Caki2 (cell line): ENCODE results near the gene EPAS1. TPM values are rescaled to one million over a fixed set of nuclear protein-coding genes. Genes with fewer than 3 reads are reported as not detected.
"Not testable (repeated sequence)": the region's sequence is repeated elsewhere in the genome, so short reads cannot be mapped to it uniquely, and the experiment has no call there.

Source experiments
- DNase-seq: peaks from one replicate; pipeline ENCODE4 v3.0.0-alpha.2; 2015; ENCODE audit warnings: low read depth
- in situ Hi-C: cut with HindIII; loops from 2 replicates; pipeline ENCODE4 v1.10.0; 2016; ENCODE audit warnings: low sequenced_read_pairs, low pct_unique_long_range_greater_than_20kb, mixed read lengths
- total RNA-seq: library from RNA; depleted of rRNA; stranded (reverse); fragments of >200 nt; shearing (Covaris generic); gene quantifications from 2 replicates; pipeline ENCODE4 v1.2.3, GENCODE V29; 2014; ENCODE audit warnings: low replicate concordance

The EPAS1 gene
- total RNA-seq, 1 experiment from 2014 or later: 3.7 TPM

DNA sequence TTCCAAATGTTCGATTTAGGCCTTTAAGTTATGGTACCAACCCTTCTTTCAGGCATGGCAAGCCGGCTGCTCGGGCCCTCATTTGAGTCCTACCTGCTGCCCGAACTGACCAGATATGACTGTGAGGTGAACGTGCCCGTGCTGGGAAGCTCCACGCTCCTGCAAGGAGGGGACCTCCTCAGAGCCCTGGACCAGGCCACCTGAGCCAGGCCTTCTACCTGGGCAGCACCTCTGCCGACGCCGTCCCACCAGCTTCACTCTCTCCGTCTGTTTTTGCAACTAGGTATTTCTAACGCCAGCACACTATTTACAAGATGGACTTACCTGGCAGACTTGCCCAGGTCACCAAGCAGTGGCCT, 87.2 kb downstream of the EPAS1 start:
- in situ Hi-C loops: no loop called here
- DNase-seq: no peak

DNA sequence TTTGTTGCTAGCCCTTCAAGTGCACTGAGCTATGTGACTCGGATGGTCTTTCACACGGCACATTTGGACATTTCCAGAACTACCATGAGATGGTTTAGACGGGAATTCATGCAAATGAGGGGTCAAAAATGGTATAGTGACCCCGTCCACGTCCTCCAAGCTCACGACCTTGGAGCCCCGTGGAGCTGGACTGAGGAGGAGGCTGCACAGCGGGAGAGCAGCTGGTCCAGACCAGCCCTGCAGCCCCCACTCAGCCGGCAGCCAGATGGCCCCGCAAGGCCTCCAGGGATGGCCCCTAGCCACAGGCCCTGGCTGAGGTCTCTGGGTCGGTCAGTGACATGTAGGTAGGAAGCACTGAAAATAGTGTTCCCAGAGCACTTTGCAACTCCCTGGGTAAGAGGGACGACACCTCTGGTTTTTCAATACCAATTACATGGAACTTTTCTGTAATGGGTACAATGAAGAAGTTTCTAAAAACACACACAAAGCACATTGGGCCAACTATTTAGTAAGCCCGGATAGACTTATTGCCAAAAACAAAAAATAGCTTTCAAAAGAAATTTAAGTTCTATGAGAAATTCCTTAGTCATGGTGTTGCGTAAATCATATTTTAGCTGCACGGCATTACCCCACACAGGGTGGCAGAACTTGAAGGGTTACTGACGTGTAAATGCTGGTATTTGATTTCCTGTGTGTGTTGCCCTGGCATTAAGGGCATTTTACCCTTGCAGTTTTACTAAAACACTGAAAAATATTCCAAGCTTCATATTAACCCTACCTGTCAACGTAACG, 88.8 kb downstream of the EPAS1 start:
- no peak for DNase-seq
- in situ Hi-C loops: no loop called here

- no peak for DNase-seq
- in situ Hi-C loops: no loop called here
These were observed 89.6 kb downstream of the EPAS1 start for GRCh38 chr2:46386763-46387162.

- DNase-seq: no peak
- in situ Hi-C loops: no loop called here
These were observed 90.1 kb downstream of the EPAS1 start for GRCh38 chr2:46387292-46387691.

DNA sequence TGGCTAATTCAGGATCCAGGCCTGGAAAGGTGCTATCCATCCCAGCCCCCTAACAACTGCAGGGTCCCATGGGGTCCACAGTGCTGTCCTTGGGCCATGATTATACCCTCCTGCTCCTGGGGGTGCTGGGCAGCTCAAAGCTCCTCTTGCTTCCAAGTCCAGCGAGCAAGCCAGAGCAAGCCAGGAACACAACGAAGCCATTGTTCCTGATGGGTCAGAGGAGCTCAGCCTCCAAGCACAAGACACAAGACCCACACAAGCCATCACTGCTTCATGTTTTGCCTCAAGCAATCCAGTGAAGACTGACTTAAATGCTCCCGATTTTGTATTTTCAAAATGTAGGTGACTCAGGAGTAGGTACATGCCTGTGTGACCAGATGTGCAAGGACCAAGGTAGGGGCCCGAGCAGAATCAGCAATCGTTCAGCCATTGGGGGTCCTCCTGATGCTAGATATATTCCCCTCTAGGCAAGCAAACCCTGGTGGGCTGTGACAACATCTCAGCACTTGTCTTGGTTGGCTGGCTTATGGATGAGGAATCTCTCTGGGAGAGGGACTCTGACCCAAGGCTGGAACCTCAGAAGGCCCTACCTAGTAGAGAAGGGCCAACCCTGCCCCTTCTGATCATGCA, 90.8 kb downstream of the EPAS1 start:
- DNase-seq: no peak
- in situ Hi-C loops: no loop called here

GRCh38 chr2:46388881-46389280, 91.7 kb downstream of the EPAS1 start:
- in situ Hi-C loops: no loop called here

GRCh38 chr2:46389417-46389916, 92.3 kb downstream of the EPAS1 start:
- in situ Hi-C loops: no loop called here
- DNase-seq: no peak

More at GRCh38 chr2:46388881-46389280, 91.7 kb downstream of the EPAS1 start:
- DNase-seq: no peak

GRCh38 chr2:46390036-46390435, 92.8 kb downstream of the EPAS1 start:
- DNase-seq: no peak
- in situ Hi-C loops: no loop called here

- no peak for DNase-seq
- in situ Hi-C loops: no loop called here
These were observed 93.7 kb downstream of the EPAS1 start for GRCh38 chr2:46390901-46391395.

DNA sequence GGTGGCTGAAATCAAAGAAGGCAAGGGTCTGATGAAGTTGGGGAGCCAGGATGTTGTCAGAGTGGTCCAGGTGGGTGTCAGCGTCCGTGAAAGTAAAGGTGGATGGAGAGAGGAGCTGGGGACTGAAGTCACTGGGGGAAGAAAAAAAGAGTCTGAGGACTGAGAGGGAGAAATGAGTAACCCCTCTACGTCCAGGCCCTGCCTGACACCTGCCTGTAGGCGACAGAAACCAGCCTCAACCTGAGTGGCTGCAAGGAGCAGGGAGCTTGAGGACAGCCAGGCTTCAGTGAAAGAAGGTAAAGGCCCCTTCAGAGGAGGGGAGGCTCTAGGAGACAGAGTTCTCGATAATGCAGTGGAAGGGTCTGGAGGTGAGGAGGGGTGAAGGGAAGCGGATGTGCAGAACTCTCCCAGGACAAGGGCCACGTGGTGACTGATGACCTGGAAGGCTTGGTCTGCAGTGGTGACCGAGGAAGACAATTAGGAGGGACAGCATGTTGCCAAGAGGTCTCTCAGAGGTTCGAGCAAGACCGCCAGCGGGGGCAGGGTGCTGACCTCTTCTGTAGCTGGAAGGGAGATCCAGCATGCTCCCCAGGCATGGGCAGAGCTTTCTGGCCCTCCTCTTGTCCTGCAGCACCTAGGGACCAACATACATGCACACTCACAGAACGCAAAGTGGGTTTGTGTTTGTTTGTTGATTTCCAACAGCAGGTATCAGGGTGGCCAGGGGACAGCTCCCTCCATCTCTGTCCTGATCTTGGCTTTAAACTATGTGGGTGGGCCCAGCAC, 95.5 kb downstream of the EPAS1 start:
- in situ Hi-C loops: no loop called here
- no peak for DNase-seq

GRCh38 chr2:46393347-46393820, 96.2 kb downstream of the EPAS1 start:
- DNase-seq: no peak
- in situ Hi-C loops: no loop called here

- in situ Hi-C loops: no loop called here
These were observed 96.7 kb downstream of the EPAS1 start for GRCh38 chr2:46393865-46394264.

GRCh38 chr2:46394649-46395510, 97.7 kb downstream of the EPAS1 start:
- in situ Hi-C loops: no loop called here
- DNase-seq: no peak

More at GRCh38 chr2:46393865-46394264, 96.7 kb downstream of the EPAS1 start:
- DNase-seq: no peak

DNA sequence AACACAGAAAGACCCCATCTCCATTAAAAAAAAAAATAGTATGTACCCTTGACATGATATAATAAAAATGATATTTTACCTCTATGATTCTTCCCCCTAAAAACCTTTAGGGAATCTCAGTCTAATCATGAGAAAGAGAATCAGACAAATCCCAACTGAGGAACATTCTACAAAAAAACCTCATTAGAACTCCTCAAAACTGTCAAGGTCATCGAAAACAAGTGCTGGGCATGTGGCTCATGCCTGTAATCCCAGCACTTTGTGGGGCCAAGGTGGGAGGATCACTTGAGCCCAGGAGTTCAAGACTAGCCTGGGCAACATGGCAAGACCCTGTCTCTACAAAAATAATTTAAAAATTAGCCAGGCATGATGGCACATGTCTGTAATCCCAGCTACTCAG, 98.5 kb downstream of the EPAS1 start:
- DNase-seq, in situ Hi-C loops: not testable (repeated sequence)

DNA sequence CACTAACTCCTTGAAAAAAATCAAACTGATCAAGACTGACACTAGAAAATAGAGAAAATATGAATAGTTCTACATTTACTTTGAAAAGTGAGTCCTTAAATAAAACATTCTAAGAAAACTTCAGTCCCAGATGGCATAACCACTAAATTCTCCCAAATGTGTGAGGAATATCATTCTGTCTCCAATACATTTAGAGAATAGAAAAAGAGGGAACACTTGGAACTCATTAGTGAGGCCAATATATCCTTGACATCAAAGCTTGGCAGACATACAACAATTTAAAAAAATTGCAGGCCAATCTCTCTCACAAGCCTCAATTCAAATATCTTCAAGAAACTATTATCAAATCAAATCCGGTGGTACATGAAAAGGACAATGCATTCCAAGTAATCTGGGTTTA, 102.8 kb downstream of the EPAS1 start:
- no peak for DNase-seq
- in situ Hi-C loops: no loop called here

GRCh38 chr2:46402874-46403273, 105.7 kb downstream of the EPAS1 start:
- in situ Hi-C loops: no loop called here

GRCh38 chr2:46404181-46404759, 107.1 kb downstream of the EPAS1 start:
- DNase-seq: no peak
- in situ Hi-C loops: no loop called here

More at GRCh38 chr2:46402874-46403273, 105.7 kb downstream of the EPAS1 start:
- DNase-seq: no peak
